ELR (cell line): ENCODE results near the gene WWOX.
"Not testable (repeated sequence)": the region's sequence is repeated elsewhere in the genome, so short reads cannot be mapped to it uniquely, and the experiment has no call there.

ENCODE experiments used
- DNase-seq: peaks from one replicate; pipeline ENCODE4 v3.0.0-alpha.2; 2015; ENCODE audit warnings: low read depth

The WWOX gene

DNA sequence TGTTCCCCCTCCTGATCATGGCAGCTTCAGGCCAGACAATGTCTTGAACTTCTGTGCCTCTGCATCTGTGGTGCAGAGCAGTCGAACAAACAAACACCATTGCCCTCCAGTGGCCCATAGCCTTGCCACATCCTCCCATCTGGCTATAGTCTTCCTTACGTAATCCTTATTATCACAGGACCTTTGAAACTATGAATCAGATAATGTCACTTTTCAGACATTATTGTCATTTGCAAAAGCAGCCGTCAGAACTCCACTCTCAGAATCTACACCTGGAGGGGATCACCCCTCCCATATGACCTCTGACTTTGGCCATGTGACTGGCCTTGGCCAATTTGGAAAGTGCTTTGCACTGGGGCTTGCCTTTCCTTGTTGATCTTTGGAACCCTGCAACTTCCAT, 1113.8 kb downstream of the WWOX start:
- DNase-seq: no peak

DNA sequence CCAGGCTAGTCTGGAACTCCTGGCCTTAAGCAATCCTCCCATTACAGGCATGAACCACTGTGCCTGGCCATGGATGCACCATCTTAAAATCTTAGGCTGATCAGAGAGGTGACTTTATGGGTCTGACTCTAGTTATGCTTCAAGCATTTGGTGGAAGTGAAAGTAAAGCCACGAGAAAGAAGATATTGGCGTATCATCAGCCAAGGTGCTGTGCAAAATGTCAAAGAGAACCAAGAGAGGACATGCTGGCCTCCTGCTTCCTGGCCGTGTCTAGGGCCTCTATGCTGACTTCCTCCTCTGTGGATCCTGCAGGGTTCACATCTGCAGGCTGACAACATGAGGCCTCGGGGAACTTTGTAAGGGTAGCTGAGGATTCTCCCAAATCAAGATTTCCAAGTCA, 1115.8 kb downstream of the WWOX start:
- no peak for DNase-seq

DNA sequence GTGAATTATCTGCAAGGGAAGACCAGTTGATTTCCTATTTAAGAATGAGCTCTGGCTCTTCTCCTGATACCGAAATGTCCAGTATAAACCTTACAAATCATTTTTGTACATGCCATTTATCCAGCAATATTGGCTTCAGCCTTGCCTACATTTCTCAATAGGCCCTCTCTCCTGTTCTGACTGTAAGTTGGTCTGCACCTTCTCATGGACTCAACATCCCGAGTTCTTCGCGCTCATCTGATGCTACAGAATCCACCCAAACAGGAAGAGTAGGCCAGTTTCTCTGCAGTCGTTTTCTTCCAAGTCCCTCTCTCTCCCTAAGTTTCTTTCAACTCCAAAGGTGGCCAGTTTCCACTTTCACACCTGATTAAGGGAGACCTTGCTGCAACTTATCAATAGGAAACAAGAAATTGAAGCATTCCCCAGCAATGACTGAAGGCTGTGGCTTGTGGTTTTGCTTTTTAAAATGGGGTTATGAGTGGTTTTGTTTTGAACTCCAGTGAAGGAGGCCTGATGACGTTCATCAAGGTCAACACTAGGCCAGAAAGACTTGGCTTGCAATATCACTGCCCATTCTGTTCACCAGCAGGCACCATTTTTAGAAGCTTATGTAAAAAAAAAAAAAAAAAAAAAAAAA, 1118.0 kb downstream of the WWOX start:
- no peak for DNase-seq

DNA sequence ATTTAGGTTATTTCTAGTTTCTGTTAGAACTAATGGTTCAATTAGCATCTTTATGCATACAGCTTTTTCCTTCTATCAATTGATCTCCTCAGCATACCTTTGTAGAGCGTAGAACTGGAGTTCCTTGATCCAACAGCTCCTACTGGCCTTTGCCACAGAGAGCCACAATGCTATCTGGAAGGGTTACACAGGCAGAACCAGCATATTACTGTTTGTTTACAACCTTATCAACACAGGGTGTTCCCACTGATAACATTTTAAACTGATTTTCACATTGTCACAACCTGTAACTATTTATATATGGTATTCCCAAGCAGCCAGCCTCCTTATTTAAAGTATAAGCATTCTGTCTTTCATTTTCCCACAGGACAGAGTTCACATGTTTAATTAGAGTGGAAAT, 1118.9 kb downstream of the WWOX start:
- DNase-seq: no peak

DNA sequence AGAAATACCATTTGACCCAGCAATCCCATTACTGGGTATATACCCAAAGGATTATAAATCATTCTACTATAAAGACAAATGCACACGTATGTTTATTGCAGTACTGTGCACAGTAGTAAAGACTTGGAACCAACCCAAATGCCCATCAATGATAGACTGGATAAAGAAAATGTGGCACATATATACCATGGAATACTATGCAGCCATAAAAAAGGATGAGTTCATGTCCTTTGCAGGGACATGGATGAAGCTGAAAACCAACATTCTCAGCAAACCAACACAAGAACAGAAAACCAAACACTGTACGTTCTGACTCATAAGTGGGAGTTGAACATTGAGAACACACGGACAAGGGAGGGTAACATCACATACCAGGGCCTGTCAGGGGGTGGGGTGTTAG, 1126.5 kb downstream of the WWOX start:
- not testable (repeated sequence) for DNase-seq

DNA sequence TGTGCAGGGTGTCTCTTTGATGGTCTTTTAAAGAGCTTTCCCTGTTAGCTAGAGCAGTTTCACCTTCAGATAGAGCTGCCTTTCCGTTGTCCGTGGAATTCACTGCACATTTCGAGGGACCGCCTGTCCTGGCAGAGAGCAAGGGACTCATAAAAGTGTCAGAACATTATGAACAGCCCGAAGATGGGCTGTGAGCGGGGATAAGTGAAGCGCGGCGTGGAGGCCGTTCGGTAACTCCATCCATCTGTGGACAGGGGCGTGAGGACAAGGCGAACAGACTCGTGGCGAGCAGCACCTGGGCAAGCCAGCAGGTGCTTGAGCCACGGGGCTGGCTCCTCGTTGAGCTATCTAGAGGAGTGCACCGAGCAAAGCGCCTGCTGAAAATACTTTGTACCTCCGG, 1129.9 kb downstream of the WWOX start:
- no peak for DNase-seq

DNA sequence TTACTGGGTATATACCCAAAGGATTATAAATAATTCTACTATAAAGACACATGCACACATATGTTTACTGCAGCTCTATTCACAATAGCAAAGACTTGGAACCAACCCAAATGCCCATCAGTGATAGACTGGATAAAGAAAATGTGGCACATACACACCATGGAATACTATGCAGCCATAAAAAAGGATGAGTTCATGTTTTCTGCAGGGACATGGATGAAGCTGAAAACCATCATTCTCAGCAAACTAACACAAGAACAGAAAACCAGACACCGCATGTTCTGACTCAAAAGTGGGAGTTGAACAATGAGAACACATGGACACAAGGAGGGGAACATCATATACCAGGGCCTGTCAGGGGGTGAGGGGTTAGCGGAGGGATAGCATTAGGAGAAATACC, 1146.2 kb downstream of the WWOX start:
- not testable (repeated sequence) for DNase-seq

DNA sequence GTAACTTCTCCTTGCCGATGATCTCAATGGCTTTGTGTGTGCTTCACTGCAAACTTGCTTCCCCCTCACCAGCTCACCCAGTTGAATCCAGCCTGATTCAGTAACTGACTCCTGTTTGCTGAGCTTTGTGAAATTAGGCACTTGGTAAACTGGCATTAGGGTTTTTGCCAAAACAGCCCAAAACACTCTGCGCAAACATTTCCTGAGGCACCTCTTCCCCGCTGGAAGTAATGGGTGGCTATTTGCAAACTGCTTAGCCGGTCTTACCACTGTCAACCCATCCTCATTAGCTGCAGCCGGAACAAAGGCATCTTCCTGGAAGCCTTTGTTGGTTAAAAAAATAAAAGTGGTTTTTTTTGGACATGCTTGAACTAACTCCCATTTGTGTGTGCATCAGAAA, 1147.9 kb downstream of the WWOX start:
- DNase-seq: no peak

DNA sequence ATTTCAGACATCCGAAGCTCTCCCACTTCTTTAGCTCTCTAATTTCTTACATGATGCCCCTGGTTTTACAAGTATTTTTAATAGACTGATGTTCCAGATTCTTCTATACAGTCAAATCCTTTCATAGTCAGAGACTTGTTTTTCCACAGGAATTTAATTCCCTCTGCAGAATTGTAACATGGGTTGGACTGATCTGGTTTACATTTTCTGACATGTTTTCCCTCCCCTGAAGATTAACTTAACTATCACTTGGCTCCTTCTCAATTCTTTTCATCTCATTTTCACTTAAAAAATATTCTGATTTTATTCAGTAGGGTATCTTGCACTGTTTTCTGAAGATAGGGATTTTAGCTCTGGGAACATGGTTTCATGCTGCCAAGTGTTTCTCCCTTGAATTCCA, 1148.9 kb downstream of the WWOX start:
- no peak for DNase-seq

DNA sequence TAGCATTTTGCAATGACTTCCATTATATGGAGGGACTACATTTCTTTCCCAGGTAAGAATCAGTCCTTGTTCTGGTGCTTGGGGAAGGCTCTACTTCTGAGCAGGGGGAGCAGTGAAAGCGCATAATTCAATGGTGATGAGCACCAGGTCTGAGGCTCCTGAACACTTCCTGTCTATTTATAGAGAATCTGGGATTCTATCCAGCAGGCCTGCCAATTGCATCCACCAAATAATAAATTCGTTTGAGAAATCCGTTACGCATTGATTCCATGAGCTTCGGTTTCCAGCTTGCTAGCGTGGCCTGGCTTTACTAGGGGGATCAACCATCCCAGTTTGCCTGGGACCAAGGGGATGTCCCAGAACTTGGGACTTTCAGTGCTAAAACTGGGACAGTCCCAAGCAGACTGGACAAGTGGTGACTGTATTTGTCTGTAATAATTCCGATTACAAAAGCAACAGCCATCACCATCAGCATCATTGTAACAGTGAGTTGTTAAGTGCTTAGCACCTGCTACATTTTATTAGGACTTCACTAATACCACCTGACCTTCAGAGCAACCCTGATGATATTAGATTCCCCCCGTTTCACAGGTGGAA, 1151.1 kb downstream of the WWOX start:
- no peak for DNase-seq

DNA sequence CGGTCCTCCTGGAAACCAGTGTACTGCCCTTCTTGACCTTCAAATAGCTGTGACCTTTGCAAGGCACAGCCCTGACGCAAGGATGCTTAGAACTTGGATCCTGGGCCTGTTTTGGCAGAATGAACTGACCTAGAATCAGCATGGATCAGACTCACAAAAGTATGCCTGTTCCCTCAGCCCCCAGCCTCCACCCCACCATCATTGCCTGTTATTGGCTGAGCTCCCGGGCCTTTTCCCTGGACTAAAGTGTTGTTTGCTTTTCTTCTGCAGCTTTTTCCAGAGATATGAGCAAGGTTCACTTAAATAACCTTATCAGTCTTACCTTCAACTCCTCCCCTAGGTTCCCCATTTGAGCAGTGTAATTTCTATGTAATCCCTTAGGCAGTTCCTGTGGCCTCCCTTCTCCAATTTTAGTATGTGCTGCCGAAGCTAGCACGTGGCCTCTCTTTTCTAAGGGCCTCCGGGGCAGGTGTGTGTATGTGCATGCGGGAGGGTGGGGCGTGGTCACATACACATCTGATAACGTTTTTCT, 1153.7 kb downstream of the WWOX start:
- DNase-seq: no peak

DNA sequence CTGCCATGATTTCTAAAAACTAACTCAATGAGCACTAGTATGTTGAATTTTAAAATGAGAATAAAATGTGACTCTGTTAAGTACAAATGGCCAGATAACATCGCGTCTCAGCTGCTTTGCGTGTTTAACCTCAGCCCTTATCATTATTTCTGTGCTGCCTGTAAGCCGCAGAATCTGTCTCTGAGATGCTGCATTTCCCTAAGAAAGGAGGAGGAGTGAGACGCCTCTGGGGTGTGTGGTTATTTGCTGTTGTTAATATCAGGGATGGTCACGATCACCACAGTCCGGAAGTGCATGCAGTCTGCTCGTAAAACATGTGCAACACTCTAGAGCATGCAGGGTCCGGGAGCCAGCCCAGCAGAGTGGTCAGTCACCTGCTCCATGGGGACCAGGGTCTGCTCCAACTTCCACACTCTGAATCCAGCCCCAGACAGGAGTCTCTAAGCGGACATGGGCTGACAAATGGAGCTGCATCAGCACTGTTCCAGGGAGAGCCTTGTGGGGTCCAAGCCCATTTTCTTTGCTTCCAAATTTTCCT, 1158.6 kb downstream of the WWOX start:
- no peak for DNase-seq

DNA sequence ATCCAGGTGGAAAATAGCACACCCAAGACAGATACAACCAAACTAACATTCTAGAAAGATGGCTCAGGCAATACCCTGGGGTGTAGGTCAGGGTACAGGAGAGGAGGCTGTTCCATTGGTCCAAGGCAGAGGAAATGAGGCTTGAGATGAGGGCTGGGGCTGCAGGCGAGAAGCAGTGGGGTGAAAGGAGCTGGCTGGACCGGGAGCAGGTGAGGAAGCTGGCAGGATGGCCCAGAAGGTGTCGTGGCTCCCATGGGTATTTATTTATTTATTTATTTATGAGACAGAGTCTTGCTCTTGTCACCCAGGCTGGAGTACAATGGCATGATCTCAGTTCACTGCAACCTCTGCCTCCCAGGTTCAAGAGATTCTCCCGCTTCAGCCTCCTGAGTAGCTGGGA, 1161.4 kb downstream of the WWOX start:
- DNase-seq: not testable (repeated sequence)

DNA sequence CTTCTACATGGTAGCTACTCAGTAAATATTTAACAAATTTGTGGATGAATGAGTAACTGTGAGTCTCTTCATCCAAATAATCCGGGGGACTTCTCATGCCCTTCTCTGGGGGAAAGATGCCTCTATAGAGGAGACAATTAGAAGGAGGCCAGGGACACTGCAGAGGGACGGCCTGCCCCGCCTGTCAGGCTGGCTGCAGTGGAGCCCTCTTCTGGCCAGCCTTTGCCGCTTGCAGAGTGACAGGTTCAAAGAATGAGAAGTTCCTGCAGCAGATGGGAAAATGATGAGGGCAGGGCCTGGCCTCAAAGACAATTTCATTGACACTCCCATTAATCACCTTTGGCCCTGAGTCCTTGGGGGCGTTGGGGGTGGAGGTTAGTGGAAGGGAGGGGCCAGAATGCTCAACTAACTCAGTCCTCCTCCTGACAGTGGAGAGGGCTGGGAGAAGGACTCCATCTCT, 1162.1 kb downstream of the WWOX start:
- no peak for DNase-seq

DNA sequence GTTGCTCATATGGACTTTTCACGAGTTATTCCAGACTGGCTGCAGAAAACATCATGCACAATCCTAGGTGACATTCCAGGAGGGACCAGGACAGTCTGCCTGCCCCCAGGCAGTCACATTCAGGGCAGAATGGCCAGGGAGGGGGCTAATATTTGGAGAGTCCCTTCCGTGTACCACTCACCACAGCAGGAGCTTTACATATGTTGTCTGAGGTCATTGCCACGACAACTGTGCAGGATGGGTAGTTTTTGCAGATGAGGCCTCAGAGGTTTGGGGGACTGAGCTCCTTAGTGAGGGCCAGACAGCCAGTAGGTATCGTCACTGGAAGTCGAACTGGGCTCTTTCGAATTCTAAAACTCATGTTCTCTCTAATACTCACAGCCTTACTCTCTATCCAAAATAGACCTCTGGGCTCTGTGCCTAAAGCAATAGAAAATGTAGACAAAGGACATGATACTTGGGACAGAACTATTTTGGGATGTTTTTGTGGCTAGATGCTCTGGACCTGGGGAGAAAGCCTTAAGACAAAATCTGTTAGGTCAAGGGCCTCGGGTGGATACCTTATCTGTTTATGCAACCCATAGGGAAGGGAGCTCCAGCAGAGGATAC, 1162.6 kb downstream of the WWOX start:
- no peak for DNase-seq
